GM23338 (cell line): ENCODE results near the gene MCTP2. TPM values are rescaled to one million over a fixed set of nuclear protein-coding genes. Genes with fewer than 3 reads are reported as not detected.

ENCODE experiments used
- ATAC-seq: fragments of 200-7000 bp; cut with Tn5 transposase; 3 replicates; pipeline ENCODE4 v1.9.1; 2020
- DNase-seq: peaks from one replicate; pipeline ENCODE4 v3.0.0-alpha.2; 2015; ENCODE audit warnings: low spot score
- H2AFZ ChIP-seq: fragments of 200-600 bp; sonication (generic); 2 replicates; pipeline ENCODE4 v1.8.0; 2016; ENCODE audit warnings: antibody characterized with exemption, mild to moderate bottlenecking, moderate library complexity
- H3F3A ChIP-seq: fragments of 200-600 bp; sonication (generic); replicated peaks from 2 replicates; pipeline ENCODE4 v1.8.0; 2017; ENCODE audit warnings: antibody characterized with exemption, mixed run types, low read depth
- H3K27ac ChIP-seq: fragments of 200-600 bp; sonication (generic); 2 replicates; pipeline ENCODE4 v1.6.1; 2016; ENCODE audit warnings: low read depth
- H3K27me3 ChIP-seq: fragments of 200-600 bp; sonication (generic); 2 replicates; pipeline ENCODE4 v1.8.0; 2016; ENCODE audit warnings: mild to moderate bottlenecking, mixed run types, moderate library complexity; ENCODE audit not compliant: insufficient read depth
- H3K36me3 ChIP-seq: fragments of 200-600 bp; sonication (generic); 2 replicates; pipeline ENCODE4 v1.8.0; 2016; ENCODE audit warnings: mild to moderate bottlenecking; ENCODE audit not compliant: insufficient read depth
- H3K4me1 ChIP-seq: fragments of 200-600 bp; sonication (generic); 2 replicates; pipeline ENCODE4 v1.8.0; 2016; ENCODE audit warnings: mild to moderate bottlenecking, moderate library complexity; ENCODE audit not compliant: insufficient read depth
- H3K4me2 ChIP-seq: fragments of 200-600 bp; sonication (generic); 2 replicates; pipeline ENCODE4 v1.7.1; 2017; ENCODE audit warnings: mixed run types
- H3K4me3 ChIP-seq: fragments of 200-600 bp; sonication (generic); 2 replicates; pipeline ENCODE4 v1.6.1; 2016; ENCODE audit warnings: mixed run types
- H3K79me2 ChIP-seq: fragments of 200-600 bp; sonication (generic); replicated peaks from 2 replicates; pipeline ENCODE4 v1.8.0; 2017; ENCODE audit warnings: mild to moderate bottlenecking; ENCODE audit not compliant: insufficient read depth
- H3K9me2 ChIP-seq: fragments of 200-600 bp; sonication (generic); 2 replicates; pipeline ENCODE4 v1.8.0; 2017; ENCODE audit not compliant: insufficient read depth
- H4K20me1 ChIP-seq: fragments of 200-600 bp; sonication (generic); replicated peaks from 2 replicates; pipeline ENCODE4 v1.8.0; 2017; ENCODE audit warnings: mild to moderate bottlenecking; ENCODE audit not compliant: insufficient read depth
- H3K27ac Mint-ChIP-seq: 2 replicates; pipeline ENCODE4 v1.8.0; 2020; ENCODE audit warnings: inconsistent platforms, mild to moderate bottlenecking, moderate library complexity, mixed read lengths
- H3K27me3 Mint-ChIP-seq: 3 replicates; pipeline ENCODE4 v1.8.0; 2022; ENCODE audit warnings: low read depth, mild to moderate bottlenecking, moderate library complexity, mixed read lengths, inconsistent platforms; ENCODE audit not compliant: insufficient read depth, poor library complexity
- H3K36me3 Mint-ChIP-seq: 3 replicates; pipeline ENCODE4 v1.8.0; 2021; ENCODE audit warnings: low read depth, mild to moderate bottlenecking, inconsistent platforms, moderate library complexity, mixed read lengths
- H3K4me1 Mint-ChIP-seq: 3 replicates; pipeline ENCODE4 v1.8.0; 2020; ENCODE audit warnings: mild to moderate bottlenecking, inconsistent platforms, mixed read lengths
- H3K4me3 Mint-ChIP-seq: 3 replicates; pipeline ENCODE4 v1.8.0; 2021; ENCODE audit warnings: moderate library complexity, mild to moderate bottlenecking, inconsistent platforms, mixed read lengths
- H3K9me3 Mint-ChIP-seq: 3 replicates; pipeline ENCODE4 v1.8.0; 2020; ENCODE audit warnings: moderate library complexity, mild to moderate bottlenecking, inconsistent platforms, mixed read lengths
- EZH2 ChIP-seq: fragments of 200-600 bp; sonication (generic); IDR thresholded peaks from one replicate; pipeline ENCODE4 v1.8.0; 2017; ENCODE audit warnings: antibody characterized with exemption, mild to moderate bottlenecking, low read depth; ENCODE audit not compliant: unreplicated experiment
- POLR2AphosphoS5 ChIP-seq: IDR thresholded peaks from 2 replicates; pipeline ENCODE4 v1.6.1; 2016; ENCODE audit warnings: antibody characterized with exemption, low read depth
- STAT1 ChIP-seq: IDR thresholded peaks from one replicate; pipeline ENCODE4 v1.6.1; 2016; ENCODE audit warnings: antibody characterized with exemption; ENCODE audit not compliant: unreplicated experiment
- ZNF462 ChIP-seq: fragments of 250-450 bp; sonication (Bioruptor Pico); IDR thresholded peaks from 2 replicates; pipeline ENCODE4 v1.5.0; 2020; ENCODE audit warnings: mild to moderate bottlenecking, moderate library complexity
- polyA plus RNA-seq: library from polyadenylated mRNA; unstranded; fragments of >200 nt; fragmentation: Nextera tagmentation; extraction: Ambion mirVana; gene quantifications from 2 replicates; pipeline ENCODE4 v1.2.1, GENCODE V29; 2016
- total RNA-seq: library from RNA; depleted of rRNA; stranded (reverse); fragments of >200 nt; shearing (Covaris generic); gene quantifications from 2 replicates; pipeline ENCODE4 v1.2.3, GENCODE V29; 2014

MCTP2 gene
- total and polyA plus RNA-seq, 2 experiments from 2014 or later: 1.8 to 5.5 TPM

GRCh38 chr15:94305133-94305532 is 73.8 kb downstream of the MCTP2 start (continued):
- TF ChIP-seq ZNF462 (no peak), POLR2AphosphoS5 (no peak), EZH2 (no peak)

- H3K4me3 Mint-ChIP-seq: no peak overlapping the region
- H3K36me3 Mint-ChIP-seq: peaks cover 11% of the 10 kb centered on the region; the same call in 2 of the 3 replicates
- Histone ChIP-seq H3K79me2 (no peaks in the 10 kb centered on the region), H3K4me2 (no peak overlapping the region), H2AFZ (no peak overlapping the region), H3K27ac (no peak overlapping the region), H3K4me1 (no peaks in the 10 kb centered on the region), H3K4me3 (no peak overlapping the region), H3F3A (no peaks in the 10 kb centered on the region), H3K27me3 (no peaks in the 10 kb centered on the region), H3K9me2 (peaks cover 7% of the 10 kb centered on the region; the same call in 1 of the 2 replicates), H4K20me1 (no peaks in the 10 kb centered on the region), H3K36me3 (no peaks in the 10 kb centered on the region)
- DNase-seq (no peak), ATAC-seq (no peak)
- peaks cover 2% of the 10 kb centered on the region for H3K27me3 Mint-ChIP-seq
- 0 out of 3 replicates have a peak, but pooled peaks cover 1% of the 10 kb centered on the region for H3K9me3 Mint-ChIP-seq
- peaks cover 2% of the 10 kb centered on the region; the same call in 2 of the 3 replicates for H3K4me1 Mint-ChIP-seq
- H3K27ac Mint-ChIP-seq: no peak overlapping the region
- TF ChIP-seq EZH2 (no peak), ZNF462 (no peak), STAT1 (no peak)
Measured at GRCh38 chr15:94306700-94307650, 75.6 kb downstream of the MCTP2 start.
